Aorta (tissue), 5 donors: Measurements from ENCODE around the gene SOS2. TPM values are rescaled to one million over a fixed set of nuclear protein-coding genes. Genes with fewer than 3 reads are reported as not detected.

Experiments
- ATAC-seq: fragments of 200-7000 bp; cut with Tn5 transposase; one replicate; pipeline ENCODE4 v1.9.1; 2022; ENCODE audit warnings: moderate library complexity; ENCODE audit not compliant: low FRiP score
- DNase-seq, 2 donors: peaks; one replicate each; pipeline ENCODE4 v3.0.0-alpha.2; 2020
- H3K27ac ChIP-seq, 2 donors: one replicate each; pipeline ENCODE4 v1.5.1; 2013; ENCODE audit warnings: low read length in 2 of 2, mild to moderate bottlenecking in 2 of 2, moderate library complexity in 2 of 2, control low read depth in 1 of 2, inconsistent platforms in 1 of 2, low read depth in 1 of 2
- H3K27me3 ChIP-seq, 2 donors: one replicate each; pipeline ENCODE4 v1.6.1; 2013; ENCODE audit warnings: control low read depth in 1 of 2, low read length in 1 of 2, mild to moderate bottlenecking in 1 of 2, moderate library complexity in 1 of 2; ENCODE audit not compliant: insufficient read depth in 2 of 2, control insufficient read depth in 1 of 2
- H3K36me3 ChIP-seq, 2 donors: one replicate each; pipeline ENCODE4 v1.6.1; 2013; ENCODE audit warnings: control low read depth in 1 of 2, low read length in 1 of 2, mild to moderate bottlenecking in 1 of 2; ENCODE audit not compliant: insufficient read depth in 2 of 2, control insufficient read depth in 1 of 2
- H3K4me1 ChIP-seq, 2 donors: one replicate each; pipeline ENCODE4 v1.6.1; 2013; ENCODE audit warnings: low read length in 2 of 2, control low read depth in 1 of 2, mild to moderate bottlenecking in 1 of 2, moderate library complexity in 1 of 2; ENCODE audit not compliant: insufficient read depth in 2 of 2, control insufficient read depth in 1 of 2
- H3K4me3 ChIP-seq, 2 donors: one replicate each; pipeline ENCODE4 v1.5.1; 2013; ENCODE audit warnings: low read length in 2 of 2, control low read depth in 1 of 2, mild to moderate bottlenecking in 1 of 2
- H3K9me3 ChIP-seq: one replicate; pipeline ENCODE4 v1.6.1; 2013; ENCODE audit warnings: mild to moderate bottlenecking, low read length; ENCODE audit not compliant: control insufficient read depth
- WGBS, 2 donors: extraction: QIAGEN DNeasy Blood & Tissue Kit; methylation state at CpG; one replicate each; pipeline ENCODE4 v1.1.7; 2013; 5-methylcytosine and 5-hydroxymethylcytosine counted together
- intact Hi-C, 2 donors: fragments of 100-400 bp; cut with DNase I; formaldehyde crosslinking; loops; one replicate each; pipeline versions ENCODE4 v1.14.2 to v1.15.0; 2022
- polyA plus RNA-seq, 2 donors: library from polyadenylated mRNA; stranded (reverse); fragments of 200-250 nt; gene quantifications; one replicate each; pipeline ENCODE4 v1.2.3, GENCODE V29; 2013
- total RNA-seq, 2 donors: library from RNA; stranded (reverse); fragmentation: NEBNext Ultra II Directional; extraction: Animal tissue kit (Norgen Biotek cat#: 25700); gene quantifications; one replicate each; pipeline ENCODE4 v1.2.1, GENCODE V29; 2021
- donor health status: healthy with polysubstance abuse.
- donor health status: Bipolar disorder and iron deficiency.
- donor health status: DM: no; HTN: no; CAD: no.
- donor health status: DM: no; HTN: no; CAD: no.
- donor health status: DM: yes; HTN: yes; CAD: no.

SOS2 gene
- total and polyA plus RNA-seq, 4 donors = 11.7 to 41.7 (median 25.9) TPM

- WGBS, 2 donors = 83 to 92% methylated on average over 2 of the region's 2 CpGs
- H3K27ac ChIP-seq = no peak overlapping the region
- H3K9me3 ChIP-seq = no peaks in the 10 kb centered on the region
- H3K36me3 ChIP-seq = peaks cover 0 to 2% of the 10 kb centered on the region in 2 donors
- H3K4me3 ChIP-seq = no peak overlapping the region
- no peaks in the 10 kb centered on the region for H3K4me1 ChIP-seq
- intact Hi-C loops = no loop called here
- H3K27me3 ChIP-seq = no peaks in the 10 kb centered on the region
- ATAC-seq (no peak), DNase-seq (no peak)
These were observed 113.9 kb downstream of the SOS2 start for GRCh38 chr14:50117456-50117855.

- intact Hi-C loops = no loop called here
- Histone ChIP-seq H3K27me3 (no peaks in the 10 kb centered on the region), H3K4me1 (no peaks in the 10 kb centered on the region), H3K27ac (peak overlapping the region in 1 of 2 donors; percentile 1), H3K4me3 (peak overlapping the region; percentile 49 to 85), H3K36me3 (peaks cover 0 to 3% of the 10 kb centered on the region in 2 donors), H3K9me3 (no peaks in the 10 kb centered on the region)
- DNase-seq (no peak), ATAC-seq (no peak)
- WGBS, 2 donors = 11 to 12% methylated on average over 2 of the region's 2 CpGs
These were observed 114.4 kb downstream of the SOS2 start for GRCh38 chr14:50116966-50117365.

GRCh38 chr14:50116181-50116956 lies 115.0 kb downstream of the SOS2 start, which contains the start of gene VCPKMT:
Gene VCPKMT, minus strand, starts transcription at chr14:50116572. Its CDS starts 20 bp downstream, at chr14:50116552.
- ATAC-seq = peak; percentile 99
- H3K27me3 ChIP-seq = no peaks in the 10 kb centered on the region
- intact Hi-C loops = no loop called here
- DNase-seq = peak; percentile 96 to 99
- H3K4me3 ChIP-seq = peak within 1 kb of the TSS; percentile 85
- 0% methylated on average over 63 of the region's 63 CpGs for WGBS, 2 donors
- no peaks in the 10 kb centered on the region for H3K4me1 ChIP-seq
- H3K9me3 ChIP-seq = no peaks in the 10 kb centered on the region
- H3K27ac ChIP-seq = peak within 1 kb of the TSS; percentile 1 to 76
- peaks cover 0 to 3% of the 10 kb centered on the region in 2 donors for H3K36me3 ChIP-seq

GRCh38 chr14:50113381-50114035 lies 117.9 kb downstream of the SOS2 start:
- Histone ChIP-seq H3K4me1 (no peaks in the 10 kb centered on the region), H3K27ac (no peak overlapping the region), H3K27me3 (no peaks in the 10 kb centered on the region), H3K4me3 (no peak overlapping the region), H3K36me3 (peaks cover 0 to 5% of the 10 kb centered on the region in 2 donors), H3K9me3 (no peaks in the 10 kb centered on the region)
- 64 to 76% methylated on average over 4 of the region's 4 CpGs for WGBS, 2 donors
- intact Hi-C loops = no loop called here
- DNase-seq (no peak), ATAC-seq (no peak)

- no peak for DNase-seq
- no peaks in the 10 kb centered on the region for H3K9me3 ChIP-seq
- H3K4me1 ChIP-seq = no peaks in the 10 kb centered on the region
- no peak for ATAC-seq
- H3K4me3 ChIP-seq = no peak overlapping the region
- no peaks in the 10 kb centered on the region for H3K27me3 ChIP-seq
- H3K27ac ChIP-seq = no peak overlapping the region
- 83% methylated on average over 4 of the region's 4 CpGs for WGBS, 2 donors
- intact Hi-C loops = no loop called here
- H3K36me3 ChIP-seq = peaks cover 0 to 3% of the 10 kb centered on the region in 2 donors
These were observed 120.9 kb downstream of the SOS2 start for GRCh38 chr14:50110323-50111037.

- no peaks in the 10 kb centered on the region for H3K9me3 ChIP-seq
- intact Hi-C loops = loop anchor here (5.0 kb wide), 2 partner anchors 242 to 247 kb away; no protein-coding TSS in a partner anchor
- H3K27me3 ChIP-seq = no peaks in the 10 kb centered on the region
- 60 to 62% methylated on average over 6 of the region's 6 CpGs for WGBS, 2 donors
- peaks cover 0 to 3% of the 10 kb centered on the region in 2 donors for H3K36me3 ChIP-seq
- no peak overlapping the region for H3K27ac ChIP-seq
- H3K4me3 ChIP-seq = no peak overlapping the region
- DNase-seq (no peak), ATAC-seq (no peak)
- H3K4me1 ChIP-seq = no peaks in the 10 kb centered on the region
These were observed 122.0 kb downstream of the SOS2 start for GRCh38 chr14:50109342-50109741.

- peaks cover 0 to 3% of the 10 kb centered on the region in 2 donors for H3K36me3 ChIP-seq
- no peak for ATAC-seq
- H3K27ac ChIP-seq = no peak overlapping the region
- H3K27me3 ChIP-seq = no peaks in the 10 kb centered on the region
- H3K4me3 ChIP-seq = no peak overlapping the region
- intact Hi-C loops = loop anchor here (5.0 kb wide), 2 partner anchors 241 to 246 kb away; no protein-coding TSS in a partner anchor
- 79 to 84% methylated on average over 2 of the region's 2 CpGs for WGBS, 2 donors
- no peaks in the 10 kb centered on the region for H3K4me1 ChIP-seq
- no peak for DNase-seq
- H3K9me3 ChIP-seq = no peaks in the 10 kb centered on the region
These were observed 123.5 kb downstream of the SOS2 start for GRCh38 chr14:50107850-50108249.

GRCh38 chr14:50106178-50106577 lies 125.2 kb downstream of the SOS2 start:
- ATAC-seq (no peak), DNase-seq (no peak)
- intact Hi-C loops = loop anchor here (5.0 kb wide), 2 partner anchors 239 to 244 kb away; no protein-coding TSS in a partner anchor
- H3K9me3 ChIP-seq = no peaks in the 10 kb centered on the region
- H3K36me3 ChIP-seq = peaks cover 0 to 2% of the 10 kb centered on the region in 2 donors
- H3K27me3 ChIP-seq = no peaks in the 10 kb centered on the region
- no peaks in the 10 kb centered on the region for H3K4me1 ChIP-seq
- no peak overlapping the region for H3K27ac ChIP-seq
- H3K4me3 ChIP-seq = no peak overlapping the region
- 39 to 49% methylated on average over 4 of the region's 4 CpGs for WGBS, 2 donors
